SK-N-SH treated with all-trans-retinoic acid at 6 μM for 48 hours (cell line): Measurements from ENCODE around the gene PTGDR2.

Source experiments
- ATAC-seq: fragments of 200-7000 bp; cut with Tn5 transposase; 3 replicates; pipeline ENCODE4 v1.9.1; 2020; ENCODE audit warnings: mild to moderate bottlenecking, moderate library complexity
- ARNTL ChIP-seq: fragments of 450-650 bp; formaldehyde crosslinking; IDR thresholded peaks from 2 replicates; pipeline ENCODE4 v1.5.0; 2020; ENCODE audit warnings: low read depth, mild to moderate bottlenecking, moderate library complexity, borderline replicate concordance
- BACH2 ChIP-seq: fragments of 250-450 bp; sonication (Bioruptor Pico); IDR thresholded peaks from 2 replicates; pipeline ENCODE4 v1.9.0; 2021; ENCODE audit warnings: mild to moderate bottlenecking, borderline replicate concordance
- CSDC2 ChIP-seq: fragments of 250-450 bp; sonication (Bioruptor Pico); IDR thresholded peaks from 2 replicates; pipeline ENCODE4 v1.5.0; 2020; ENCODE audit warnings: mild to moderate bottlenecking, moderate library complexity
- CSRNP3 ChIP-seq: fragments of 250-450 bp; sonication (Bioruptor Pico); IDR thresholded peaks from 2 replicates; pipeline ENCODE4 v1.5.1; 2021; ENCODE audit warnings: mild to moderate bottlenecking, moderate library complexity
- ESRRG ChIP-seq: fragments of 250-450 bp; sonication (Bioruptor Pico); IDR thresholded peaks from 2 replicates; pipeline ENCODE4 v1.6.1; 2021; ENCODE audit warnings: mild to moderate bottlenecking
- GLIS3 ChIP-seq: fragments of 250-450 bp; sonication (Bioruptor Pico); IDR thresholded peaks from 2 replicates; pipeline ENCODE4 v1.5.0; 2020; ENCODE audit warnings: mild to moderate bottlenecking, moderate library complexity
- ISL1 ChIP-seq: fragments of 250-450 bp; sonication (Bioruptor Pico); IDR thresholded peaks from 2 replicates; pipeline ENCODE4 v2.1.2; 2022; ENCODE audit warnings: mild to moderate bottlenecking, moderate library complexity
- OSR1 ChIP-seq: fragments of 250-450 bp; sonication (Bioruptor Pico); IDR thresholded peaks from 2 replicates; pipeline ENCODE4 v1.8.0; 2022; ENCODE audit warnings: moderate library complexity, mild to moderate bottlenecking, inconsistent platforms
- PPARA ChIP-seq: fragments of 250-450 bp; sonication (Bioruptor Pico); IDR thresholded peaks from 2 replicates; pipeline ENCODE4 v1.5.0; 2020; ENCODE audit warnings: mild to moderate bottlenecking, borderline replicate concordance
- RARB ChIP-seq: fragments of 250-450 bp; sonication (Bioruptor Pico); IDR thresholded peaks from 2 replicates; pipeline ENCODE4 v1.8.0; 2021; ENCODE audit warnings: mild to moderate bottlenecking, moderate library complexity
- SNAI2 ChIP-seq: fragments of 250-450 bp; sonication (Bioruptor Pico); IDR thresholded peaks from 2 replicates; pipeline ENCODE4 v1.5.0; 2020; ENCODE audit warnings: mild to moderate bottlenecking, moderate library complexity
- TOX ChIP-seq: fragments of 250-450 bp; sonication (Bioruptor Pico); IDR thresholded peaks from 2 replicates; pipeline ENCODE4 v1.8.0; 2021; ENCODE audit warnings: mild to moderate bottlenecking, moderate library complexity, borderline replicate concordance
- ZC3H10 ChIP-seq: fragments of 250-450 bp; sonication (Bioruptor Pico); IDR thresholded peaks from 2 replicates; pipeline ENCODE4 v1.5.1; 2021; ENCODE audit warnings: mild to moderate bottlenecking, moderate library complexity
- ZFP3 ChIP-seq: fragments of 250-450 bp; sonication (Bioruptor Pico); IDR thresholded peaks from 2 replicates; pipeline ENCODE4 v1.5.0; 2020; ENCODE audit warnings: mild to moderate bottlenecking, moderate library complexity
- ZFP30 ChIP-seq: fragments of 450-650 bp; formaldehyde crosslinking; IDR thresholded peaks from 2 replicates; pipeline ENCODE4 v1.5.0; 2022; ENCODE audit warnings: mild to moderate bottlenecking, moderate library complexity
- ZNF565 ChIP-seq: fragments of 450-650 bp; formaldehyde crosslinking; conservative IDR thresholded peaks from 2 replicates; pipeline ENCODE4 v1.5.0; 2020; ENCODE audit warnings: low read depth, mild to moderate bottlenecking, moderate library complexity
- ZNF70 ChIP-seq: fragments of 450-650 bp; formaldehyde crosslinking; IDR thresholded peaks from 2 replicates; pipeline ENCODE4 v1.5.0; 2020; ENCODE audit warnings: mild to moderate bottlenecking, moderate library complexity
- TF ChIP-seq, protein P1 (sequence below): fragments of 250-450 bp; sonication (Bioruptor Pico); IDR thresholded peaks from 2 replicates; pipeline ENCODE4 v1.8.0; 2020; ENCODE audit warnings: mild to moderate bottlenecking, moderate library complexity, borderline replicate concordance
- TF ChIP-seq, protein P2 (sequence below): fragments of 250-450 bp; sonication (Bioruptor Pico); IDR thresholded peaks from 2 replicates; pipeline ENCODE4 v1.5.1; 2020; ENCODE audit warnings: low read depth, mild to moderate bottlenecking, moderate library complexity
- TF ChIP-seq, protein P3 (sequence below): fragments of 250-450 bp; sonication (Bioruptor Pico); IDR thresholded peaks from 2 replicates; pipeline ENCODE4 v1.8.0; 2021; ENCODE audit warnings: low read depth, mild to moderate bottlenecking, moderate library complexity, borderline replicate concordance
- TF ChIP-seq, protein P4 (sequence below): fragments of 250-450 bp; sonication (Bioruptor Pico); IDR thresholded peaks from 2 replicates; pipeline ENCODE4 v1.5.0; 2020; ENCODE audit warnings: mild to moderate bottlenecking, moderate library complexity

The PTGDR2 gene

DNA sequence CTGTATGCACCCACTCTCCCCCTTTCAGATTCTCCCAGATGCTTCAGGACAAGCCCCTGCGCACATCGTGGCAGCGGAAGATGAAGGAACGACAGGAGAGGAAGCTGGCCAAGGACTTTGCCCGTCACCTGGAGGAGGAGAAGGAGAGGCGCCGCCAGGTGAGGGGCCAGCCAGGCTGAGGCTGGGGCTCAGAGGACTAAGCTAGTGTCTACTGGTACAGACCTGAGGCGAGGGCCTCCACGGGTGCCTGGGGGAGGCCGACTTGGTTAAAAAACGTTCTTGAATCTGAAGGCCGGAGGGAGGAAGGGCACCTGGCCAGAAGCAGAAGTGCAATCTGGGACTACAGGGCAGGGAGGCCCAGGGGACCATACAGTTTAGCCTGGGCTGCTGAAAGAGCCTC is 7.9 kb downstream of the PTGDR2 start:
- TF ChIP-seq, protein P1, sequence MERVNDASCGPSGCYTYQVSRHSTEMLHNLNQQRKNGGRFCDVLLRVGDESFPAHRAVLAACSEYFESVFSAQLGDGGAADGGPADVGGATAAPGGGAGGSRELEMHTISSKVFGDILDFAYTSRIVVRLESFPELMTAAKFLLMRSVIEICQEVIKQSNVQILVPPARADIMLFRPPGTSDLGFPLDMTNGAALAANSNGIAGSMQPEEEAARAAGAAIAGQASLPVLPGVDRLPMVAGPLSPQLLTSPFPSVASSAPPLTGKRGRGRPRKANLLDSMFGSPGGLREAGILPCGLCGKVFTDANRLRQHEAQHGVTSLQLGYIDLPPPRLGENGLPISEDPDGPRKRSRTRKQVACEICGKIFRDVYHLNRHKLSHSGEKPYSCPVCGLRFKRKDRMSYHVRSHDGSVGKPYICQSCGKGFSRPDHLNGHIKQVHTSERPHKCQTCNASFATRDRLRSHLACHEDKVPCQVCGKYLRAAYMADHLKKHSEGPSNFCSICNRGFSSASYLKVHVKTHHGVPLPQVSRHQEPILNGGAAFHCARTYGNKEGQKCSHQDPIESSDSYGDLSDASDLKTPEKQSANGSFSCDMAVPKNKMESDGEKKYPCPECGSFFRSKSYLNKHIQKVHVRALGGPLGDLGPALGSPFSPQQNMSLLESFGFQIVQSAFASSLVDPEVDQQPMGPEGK (CRISPR knock-in tag) = no peak
- TF ChIP-seq ARNTL (CRISPR knock-in tag) = no peak
- TF ChIP-seq ZFP30 (CRISPR knock-in tag) = no peak
- TF ChIP-seq, protein P2, sequence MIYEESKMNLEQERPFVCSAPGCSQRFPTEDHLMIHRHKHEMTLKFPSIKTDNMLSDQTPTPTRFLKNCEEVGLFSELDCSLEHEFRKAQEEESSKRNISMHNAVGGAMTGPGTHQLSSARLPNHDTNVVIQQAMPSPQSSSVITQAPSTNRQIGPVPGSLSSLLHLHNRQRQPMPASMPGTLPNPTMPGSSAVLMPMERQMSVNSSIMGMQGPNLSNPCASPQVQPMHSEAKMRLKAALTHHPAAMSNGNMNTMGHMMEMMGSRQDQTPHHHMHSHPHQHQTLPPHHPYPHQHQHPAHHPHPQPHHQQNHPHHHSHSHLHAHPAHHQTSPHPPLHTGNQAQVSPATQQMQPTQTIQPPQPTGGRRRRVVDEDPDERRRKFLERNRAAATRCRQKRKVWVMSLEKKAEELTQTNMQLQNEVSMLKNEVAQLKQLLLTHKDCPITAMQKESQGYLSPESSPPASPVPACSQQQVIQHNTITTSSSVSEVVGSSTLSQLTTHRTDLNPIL (CRISPR knock-in tag) = no peak
- TF ChIP-seq TOX (CRISPR knock-in tag) = no peak
- TF ChIP-seq OSR1 (CRISPR knock-in tag) = no peak
- TF ChIP-seq BACH2 (CRISPR knock-in tag) = no peak
- TF ChIP-seq RARB (CRISPR knock-in tag) = no peak
- TF ChIP-seq SNAI2 (CRISPR knock-in tag) = no peak
- no peak for TF ChIP-seq ISL1 (CRISPR knock-in tag)
- TF ChIP-seq ZNF70 (CRISPR knock-in tag) = no peak
- no peak for TF ChIP-seq PPARA (CRISPR knock-in tag)
- TF ChIP-seq GLIS3 (CRISPR knock-in tag) = no peak
- no peak for TF ChIP-seq CSRNP3 (CRISPR knock-in tag)
- no peak for TF ChIP-seq CSDC2
- TF ChIP-seq, all 23 proteins: peak for 0
- no peak for ATAC-seq

DNA sequence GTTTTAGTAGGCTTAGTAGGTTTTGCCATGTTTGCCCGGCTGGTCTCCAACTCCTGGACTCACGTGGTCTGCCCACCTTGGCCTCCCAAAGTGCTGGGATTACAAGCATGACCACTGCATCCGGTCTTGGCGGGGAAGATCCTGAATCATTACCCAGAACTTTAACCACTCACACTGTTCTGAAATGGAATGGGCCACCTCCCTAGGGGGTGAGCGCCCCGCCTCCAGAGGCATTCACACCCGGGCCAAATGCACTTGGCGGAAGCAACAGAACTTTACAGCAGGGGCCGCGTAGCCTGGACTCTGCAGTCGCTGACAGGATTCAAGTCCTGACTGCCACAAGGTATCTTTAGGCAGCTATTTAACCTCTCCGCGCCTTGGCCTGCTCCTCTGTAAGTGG is 8.5 kb downstream of the PTGDR2 start:
- TF ChIP-seq ARNTL (CRISPR knock-in tag) = no peak
- TF ChIP-seq ZNF565 = no peak
- no peak for TF ChIP-seq TOX (CRISPR knock-in tag)
- TF ChIP-seq, protein P3, sequence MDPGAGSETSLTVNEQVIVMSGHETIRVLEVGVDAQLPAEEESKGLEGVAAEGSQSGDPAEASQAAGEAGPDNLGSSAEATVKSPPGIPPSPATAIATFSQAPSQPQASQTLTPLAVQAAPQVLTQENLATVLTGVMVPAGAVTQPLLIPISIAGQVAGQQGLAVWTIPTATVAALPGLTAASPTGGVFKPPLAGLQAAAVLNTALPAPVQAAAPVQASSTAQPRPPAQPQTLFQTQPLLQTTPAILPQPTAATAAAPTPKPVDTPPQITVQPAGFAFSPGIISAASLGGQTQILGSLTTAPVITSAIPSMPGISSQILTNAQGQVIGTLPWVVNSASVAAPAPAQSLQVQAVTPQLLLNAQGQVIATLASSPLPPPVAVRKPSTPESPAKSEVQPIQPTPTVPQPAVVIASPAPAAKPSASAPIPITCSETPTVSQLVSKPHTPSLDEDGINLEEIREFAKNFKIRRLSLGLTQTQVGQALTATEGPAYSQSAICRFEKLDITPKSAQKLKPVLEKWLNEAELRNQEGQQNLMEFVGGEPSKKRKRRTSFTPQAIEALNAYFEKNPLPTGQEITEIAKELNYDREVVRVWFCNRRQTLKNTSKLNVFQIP (CRISPR knock-in tag) = no peak
- no peak for TF ChIP-seq OSR1 (CRISPR knock-in tag)
- TF ChIP-seq CSDC2 = no peak
- no peak for TF ChIP-seq ZFP3 (CRISPR knock-in tag)
- no peak for TF ChIP-seq PPARA (CRISPR knock-in tag)
- no peak for TF ChIP-seq CSRNP3 (CRISPR knock-in tag)
- no peak for TF ChIP-seq ZC3H10
- TF ChIP-seq, protein P2 (CRISPR knock-in tag) = no peak
- TF ChIP-seq, protein P4, sequence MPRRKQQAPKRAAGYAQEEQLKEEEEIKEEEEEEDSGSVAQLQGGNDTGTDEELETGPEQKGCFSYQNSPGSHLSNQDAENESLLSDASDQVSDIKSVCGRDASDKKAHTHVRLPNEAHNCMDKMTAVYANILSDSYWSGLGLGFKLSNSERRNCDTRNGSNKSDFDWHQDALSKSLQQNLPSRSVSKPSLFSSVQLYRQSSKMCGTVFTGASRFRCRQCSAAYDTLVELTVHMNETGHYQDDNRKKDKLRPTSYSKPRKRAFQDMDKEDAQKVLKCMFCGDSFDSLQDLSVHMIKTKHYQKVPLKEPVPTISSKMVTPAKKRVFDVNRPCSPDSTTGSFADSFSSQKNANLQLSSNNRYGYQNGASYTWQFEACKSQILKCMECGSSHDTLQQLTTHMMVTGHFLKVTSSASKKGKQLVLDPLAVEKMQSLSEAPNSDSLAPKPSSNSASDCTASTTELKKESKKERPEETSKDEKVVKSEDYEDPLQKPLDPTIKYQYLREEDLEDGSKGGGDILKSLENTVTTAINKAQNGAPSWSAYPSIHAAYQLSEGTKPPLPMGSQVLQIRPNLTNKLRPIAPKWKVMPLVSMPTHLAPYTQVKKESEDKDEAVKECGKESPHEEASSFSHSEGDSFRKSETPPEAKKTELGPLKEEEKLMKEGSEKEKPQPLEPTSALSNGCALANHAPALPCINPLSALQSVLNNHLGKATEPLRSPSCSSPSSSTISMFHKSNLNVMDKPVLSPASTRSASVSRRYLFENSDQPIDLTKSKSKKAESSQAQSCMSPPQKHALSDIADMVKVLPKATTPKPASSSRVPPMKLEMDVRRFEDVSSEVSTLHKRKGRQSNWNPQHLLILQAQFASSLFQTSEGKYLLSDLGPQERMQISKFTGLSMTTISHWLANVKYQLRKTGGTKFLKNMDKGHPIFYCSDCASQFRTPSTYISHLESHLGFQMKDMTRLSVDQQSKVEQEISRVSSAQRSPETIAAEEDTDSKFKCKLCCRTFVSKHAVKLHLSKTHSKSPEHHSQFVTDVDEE (CRISPR knock-in tag) = no peak
- TF ChIP-seq RARB (CRISPR knock-in tag) = no peak
- TF ChIP-seq ESRRG (CRISPR knock-in tag) = no peak
- no peak for TF ChIP-seq ZFP30 (CRISPR knock-in tag)
- no peak for TF ChIP-seq BACH2 (CRISPR knock-in tag)
- TF ChIP-seq, protein P1 (CRISPR knock-in tag) = no peak
- no peak for TF ChIP-seq SNAI2 (CRISPR knock-in tag)
- TF ChIP-seq ISL1 (CRISPR knock-in tag) = no peak
- no peak for TF ChIP-seq ZNF70 (CRISPR knock-in tag)
- ATAC-seq = no peak
